NCI-H1092 (cell line): Measurements from ENCODE around the gene TBC1D10A.
A peak's percentile ranks its signal among the peaks of the same experiment; 100 is the strongest.

Experiments used
- DNase-seq: peaks from one replicate; lab custom pipeline; 2025; lab: John Stamatoyannopoulos, UW

TBC1D10A gene

GRCh38 chr22:30320021-30320556 lies 6.7 kb downstream of the TBC1D10A start:
- no peak for DNase-seq

GRCh38 chr22:30318799-30319419 lies 7.8 kb downstream of the TBC1D10A start:
- no peak for DNase-seq

GRCh38 chr22:30317778-30318177 lies 9.0 kb downstream of the TBC1D10A start:
- no peak for DNase-seq

GRCh38 chr22:30315962-30316576 lies 10.7 kb downstream of the TBC1D10A start:
- DNase-seq: no peak

- DNase-seq: no peak
Measured at GRCh38 chr22:30314915-30315314, 11.8 kb downstream of the TBC1D10A start.

- DNase-seq: no peak
Measured at GRCh38 chr22:30313527-30314363, 13.0 kb downstream of the TBC1D10A start.

- DNase-seq: no peak
Measured at GRCh38 chr22:30312053-30312452, 14.7 kb downstream of the TBC1D10A start.

GRCh38 chr22:30310881-30311771 lies 15.6 kb downstream of the TBC1D10A start:
- DNase-seq: no peak

- DNase-seq: peak; percentile 3
Measured at GRCh38 chr22:30309951-30310741, 16.6 kb downstream of the TBC1D10A start.

GRCh38 chr22:30308518-30309230 lies 18.1 kb downstream of the TBC1D10A start:
- no peak for DNase-seq

GRCh38 chr22:30308093-30308492 lies 18.6 kb downstream of the TBC1D10A start:
- DNase-seq: no peak

- DNase-seq: no peak
Measured at GRCh38 chr22:30307041-30307574, 19.6 kb downstream of the TBC1D10A start.

GRCh38 chr22:30306627-30307011 lies 20.1 kb downstream of the TBC1D10A start:
- no peak for DNase-seq

GRCh38 chr22:30305906-30306626 lies 20.7 kb downstream of the TBC1D10A start:
- DNase-seq: no peak

- DNase-seq: no peak
Measured at GRCh38 chr22:30305519-30305905, 21.2 kb downstream of the TBC1D10A start.

GRCh38 chr22:30304495-30305244 lies 22.1 kb downstream of the TBC1D10A start:
- no peak for DNase-seq

- DNase-seq: no peak
Measured at GRCh38 chr22:30302810-30303138, 24.0 kb downstream of the TBC1D10A start.

GRCh38 chr22:30301995-30302809 lies 24.5 kb downstream of the TBC1D10A start:
- DNase-seq: no peak
